Thyroid gland (tissue), 4 donors: Measurements from ENCODE around the gene PRCP. TPM values are rescaled to one million over a fixed set of nuclear protein-coding genes. Genes with fewer than 3 reads are reported as not detected.
"Not testable (repeated sequence)": the region's sequence is repeated elsewhere in the genome, so short reads cannot be mapped to it uniquely, and the experiment has no call there.

ENCODE experiments used
- DNase-seq, 2 donors: peaks; one replicate each; pipeline ENCODE4 v3.0.0-alpha.2; 2019
- H3K27ac ChIP-seq, 3 donors: fragments of 200-600 bp; sonication (generic); 1 replicate in 2 of 3; 2 replicates in 1 of 3; pipeline ENCODE4 v1.5.1; 2016 to 2019; ENCODE audit warnings: mild to moderate bottlenecking in 1 of 3, moderate library complexity in 1 of 3
- H3K27me3 ChIP-seq: fragments of 200-600 bp; sonication (generic); one replicate; pipeline ENCODE4 v1.5.1; 2019
- H3K36me3 ChIP-seq, 2 donors: fragments of 200-600 bp; sonication (generic); one replicate each; pipeline ENCODE4 v1.5.1; 2016 to 2019
- H3K4me1 ChIP-seq, 2 donors: fragments of 200-600 bp; sonication (generic); one replicate each; pipeline ENCODE4 v1.5.1; 2017 to 2019
- H3K4me3 ChIP-seq, 3 donors: fragments of 200-600 bp; sonication (generic); replicated peaks in 1 of 3; 1 replicate in 2 of 3; 2 replicates in 1 of 3; pipeline ENCODE4 v1.5.1; 2016; ENCODE audit warnings: mild to moderate bottlenecking in 1 of 3
- H3K9me3 ChIP-seq: fragments of 200-600 bp; sonication (generic); one replicate; pipeline ENCODE4 v1.5.1; 2017
- POLR2A ChIP-seq, 2 donors: fragments of 450-650 bp; IDR thresholded peaks; one replicate each; pipeline ENCODE4 v1.6.1; 2017; ENCODE audit warnings: antibody characterized with exemption in 2 of 2, mild to moderate bottlenecking in 2 of 2, moderate library complexity in 1 of 2
- WGBS, 2 donors: methylation state at CpG; one replicate each; pipeline ENCODE4 v1.1.5; 2017; 5-methylcytosine and 5-hydroxymethylcytosine counted together
- intact Hi-C: fragments of 100-400 bp; cut with DNase I; formaldehyde crosslinking; loops from one replicate; pipeline ENCODE4 v1.15.1; 2023
- total RNA-seq, 4 donors: library from RNA; depleted of rRNA; stranded (reverse); fragments of >200 nt; gene quantifications; one replicate each; pipeline ENCODE4 v1.2.3, GENCODE V29; 2016
- TF ChIP-seq, protein P1 (sequence below), 6 experiments: fragments of 200-600 bp in 3 of 6; fragments of 450-650 bp in 3 of 6; sonication (generic) in 3 of 6; IDR thresholded peaks; one replicate each; pipeline ENCODE4 v1.5.1; 2016 to 2019; ENCODE audit warnings: antibody characterized with exemption in 6 of 6, mild to moderate bottlenecking in 2 of 6, inconsistent platforms in 1 of 6, moderate library complexity in 1 of 6

PRCP gene
- total RNA-seq, 4 donors from 2014 or later: 59.1 to 122 (median 81.1) TPM

DNA sequence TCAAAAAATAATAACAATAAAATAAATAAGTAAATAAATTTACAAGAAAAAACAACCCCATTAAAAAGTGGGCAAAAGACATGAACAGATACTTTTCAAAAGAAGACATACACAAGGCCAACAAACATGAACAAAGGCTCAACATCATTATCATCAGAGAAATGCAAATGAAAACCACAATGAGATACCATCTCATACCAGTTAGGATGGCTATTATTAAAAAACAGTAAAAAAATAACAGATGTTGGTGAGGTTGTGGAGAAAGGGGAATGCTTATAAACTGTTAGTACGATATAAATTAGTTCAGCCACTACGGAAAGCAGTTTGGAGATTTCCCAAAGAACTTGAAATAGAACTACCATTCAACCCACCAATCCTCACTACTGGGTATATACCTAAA, 44.6 kb downstream of the PRCP start:
- H3K9me3 ChIP-seq: no peaks in the 10 kb centered on the region
- H3K4me3 ChIP-seq: no peak overlapping the region
- intact Hi-C loops: no loop called here
- H3K4me1 ChIP-seq: peaks cover 0 to 7% of the 10 kb centered on the region in 2 donors
- H3K27me3 ChIP-seq: no peaks in the 10 kb centered on the region
- WGBS, 2 donors: 95% methylated on average over 2 of the region's 2 CpGs
- no peak for DNase-seq
- no peak overlapping the region for H3K27ac ChIP-seq
- TF ChIP-seq, protein P1, sequence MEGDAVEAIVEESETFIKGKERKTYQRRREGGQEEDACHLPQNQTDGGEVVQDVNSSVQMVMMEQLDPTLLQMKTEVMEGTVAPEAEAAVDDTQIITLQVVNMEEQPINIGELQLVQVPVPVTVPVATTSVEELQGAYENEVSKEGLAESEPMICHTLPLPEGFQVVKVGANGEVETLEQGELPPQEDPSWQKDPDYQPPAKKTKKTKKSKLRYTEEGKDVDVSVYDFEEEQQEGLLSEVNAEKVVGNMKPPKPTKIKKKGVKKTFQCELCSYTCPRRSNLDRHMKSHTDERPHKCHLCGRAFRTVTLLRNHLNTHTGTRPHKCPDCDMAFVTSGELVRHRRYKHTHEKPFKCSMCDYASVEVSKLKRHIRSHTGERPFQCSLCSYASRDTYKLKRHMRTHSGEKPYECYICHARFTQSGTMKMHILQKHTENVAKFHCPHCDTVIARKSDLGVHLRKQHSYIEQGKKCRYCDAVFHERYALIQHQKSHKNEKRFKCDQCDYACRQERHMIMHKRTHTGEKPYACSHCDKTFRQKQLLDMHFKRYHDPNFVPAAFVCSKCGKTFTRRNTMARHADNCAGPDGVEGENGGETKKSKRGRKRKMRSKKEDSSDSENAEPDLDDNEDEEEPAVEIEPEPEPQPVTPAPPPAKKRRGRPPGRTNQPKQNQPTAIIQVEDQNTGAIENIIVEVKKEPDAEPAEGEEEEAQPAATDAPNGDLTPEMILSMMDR (IDR thresholded peaks at IDR 0.05): no peak
- TF ChIP-seq POLR2A (IDR thresholded peaks at IDR 0.05): no peak
- no peaks in the 10 kb centered on the region for H3K36me3 ChIP-seq

DNA sequence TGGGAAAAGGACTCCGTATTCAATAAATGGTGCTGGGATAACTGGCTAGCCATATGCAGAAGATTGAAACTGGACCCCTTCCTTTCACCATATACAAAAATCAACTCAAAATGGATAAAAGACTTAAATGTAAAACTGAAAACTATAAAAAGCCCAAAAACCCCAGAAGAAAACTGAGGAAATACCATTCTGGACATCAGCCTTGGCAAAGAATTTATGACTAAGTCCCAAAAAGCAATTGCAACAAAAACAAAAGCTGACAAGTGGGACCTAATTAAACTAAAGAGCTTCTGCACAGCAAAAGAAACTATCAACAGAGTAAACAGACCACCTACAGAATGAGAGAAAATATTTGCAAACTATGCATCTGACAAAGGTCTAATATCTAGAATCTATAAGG, 45.3 kb downstream of the PRCP start:
- 94 to 100% methylated on average over 1 of the region's 1 CpG for WGBS, 2 donors
- H3K27ac ChIP-seq, H3K4me1 ChIP-seq, H3K4me3 ChIP-seq, DNase-seq, intact Hi-C loops, H3K9me3 ChIP-seq, H3K36me3 ChIP-seq, H3K27me3 ChIP-seq: not testable (repeated sequence)

DNA sequence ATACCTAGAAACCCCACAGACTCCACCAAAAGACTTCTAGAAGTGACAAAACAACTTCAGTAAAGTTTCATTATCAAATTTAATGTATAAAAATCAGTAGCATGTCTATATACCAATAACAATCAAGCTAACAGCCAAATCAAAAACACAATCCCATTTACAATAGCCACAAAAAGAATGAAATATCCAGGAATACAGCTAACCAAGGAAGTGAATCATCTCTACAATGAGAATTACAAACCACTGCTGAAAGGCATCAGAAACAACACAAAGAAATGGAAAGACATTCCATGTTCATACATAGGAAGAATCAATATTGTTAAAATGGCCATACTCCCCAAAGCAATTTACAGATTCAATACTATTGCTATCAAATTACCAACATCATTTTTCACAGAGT, 46.0 kb downstream of the PRCP start:
- H3K36me3 ChIP-seq: peaks cover 0 to 5% of the 10 kb centered on the region in 2 donors
- H3K4me1 ChIP-seq: peaks cover 0 to 7% of the 10 kb centered on the region in 2 donors
- H3K9me3 ChIP-seq: no peaks in the 10 kb centered on the region
- H3K27ac ChIP-seq: no peak overlapping the region
- H3K27me3 ChIP-seq: no peaks in the 10 kb centered on the region
- no peak for TF ChIP-seq POLR2A (IDR thresholded peaks at IDR 0.05)
- TF ChIP-seq, protein P1 (IDR thresholded peaks at IDR 0.05): no peak
- intact Hi-C loops: no loop called here
- no peak overlapping the region for H3K4me3 ChIP-seq
- no peak for DNase-seq

DNA sequence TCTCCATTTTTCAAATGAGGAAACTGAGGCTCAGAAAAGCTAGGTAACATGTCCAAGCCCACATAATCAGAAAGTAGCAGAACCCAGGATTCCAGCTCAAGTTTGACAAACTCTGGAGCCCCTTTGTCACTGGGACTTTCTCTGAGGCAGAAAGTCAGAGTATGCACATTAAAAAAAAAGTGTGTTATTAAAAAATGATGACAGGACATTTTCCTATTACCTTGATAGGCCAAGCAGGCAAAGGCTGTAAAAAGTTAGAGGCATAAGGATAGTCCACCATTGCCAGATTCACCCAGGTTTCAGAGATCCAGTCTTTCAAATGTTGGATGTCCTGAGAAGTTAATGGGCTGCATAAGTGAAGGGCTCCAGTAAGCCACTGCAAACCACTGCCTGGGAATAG, 51.4 kb downstream of the PRCP start:
- Histone ChIP-seq H3K4me3 (no peak overlapping the region), H3K4me1 (no peaks in the 10 kb centered on the region), H3K9me3 (no peaks in the 10 kb centered on the region), H3K36me3 (peaks cover 4 to 5% of the 10 kb centered on the region in 2 donors), H3K27ac (no peak overlapping the region), H3K27me3 (no peaks in the 10 kb centered on the region)
- intact Hi-C loops: no loop called here
- no peak for TF ChIP-seq POLR2A (IDR thresholded peaks at IDR 0.05)
- TF ChIP-seq, protein P1 (IDR thresholded peaks at IDR 0.05): no peak
- DNase-seq: no peak

DNA sequence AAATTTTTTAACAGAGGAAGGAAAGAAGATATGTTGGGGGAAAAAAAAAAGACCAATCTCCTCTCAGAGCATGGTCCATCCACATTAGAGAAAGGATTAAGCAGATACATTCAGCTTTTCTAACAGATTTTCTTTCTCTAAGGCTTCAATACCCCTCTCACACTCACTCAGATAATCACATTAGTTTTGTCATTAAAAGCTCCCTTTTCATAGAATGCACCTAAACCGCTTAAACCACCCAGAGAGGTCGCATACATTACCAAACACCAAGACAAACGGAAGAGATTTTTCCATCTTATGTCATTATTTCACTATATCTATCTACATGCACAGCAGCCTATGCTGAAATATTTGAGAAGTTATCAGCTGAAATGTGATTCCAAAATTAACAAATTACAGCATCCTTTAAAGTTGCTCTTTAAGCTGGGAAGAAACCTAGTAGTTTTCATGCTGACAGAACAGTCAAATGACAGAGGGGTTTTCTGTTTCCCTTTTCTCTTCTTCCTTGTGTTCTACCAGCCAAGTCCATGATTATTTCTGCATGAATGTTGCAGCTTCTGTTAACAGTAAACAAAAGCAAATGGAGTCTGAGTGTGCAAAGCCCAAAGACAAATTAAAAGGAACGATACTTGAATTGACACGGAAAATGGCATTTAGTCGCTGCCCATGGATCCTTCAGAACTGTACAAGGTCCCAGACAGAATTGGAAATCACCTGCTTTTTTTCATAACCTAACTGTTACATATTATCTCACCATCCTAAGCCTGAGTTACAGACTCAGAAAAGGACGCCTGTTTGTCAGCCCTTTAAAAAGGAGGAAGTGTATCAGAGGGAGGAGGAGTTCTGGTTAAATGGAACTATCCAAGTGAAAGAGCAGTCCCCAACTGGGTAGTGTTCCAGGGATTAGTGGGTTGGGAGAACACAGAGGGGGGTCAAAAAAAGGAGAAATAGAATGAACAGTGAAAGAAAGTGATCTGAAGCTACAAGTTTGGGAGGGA, 54.6 kb downstream of the PRCP start:
- peaks cover 4 to 5% of the 10 kb centered on the region in 2 donors for H3K36me3 ChIP-seq
- intact Hi-C loops: no loop called here
- H3K27me3 ChIP-seq: no peaks in the 10 kb centered on the region
- H3K27ac ChIP-seq: no peak overlapping the region
- TF ChIP-seq, protein P1 (IDR thresholded peaks at IDR 0.05): no peak
- TF ChIP-seq POLR2A (IDR thresholded peaks at IDR 0.05): no peak
- no peak for DNase-seq
- no peaks in the 10 kb centered on the region for H3K4me1 ChIP-seq
- 84 to 86% methylated on average over 7 of the region's 7 CpGs for WGBS, 2 donors
- H3K9me3 ChIP-seq: no peaks in the 10 kb centered on the region
- H3K4me3 ChIP-seq: no peak overlapping the region
